ENCODE measurements around the gene C19orf33.

Gene C19orf33

DNA sequence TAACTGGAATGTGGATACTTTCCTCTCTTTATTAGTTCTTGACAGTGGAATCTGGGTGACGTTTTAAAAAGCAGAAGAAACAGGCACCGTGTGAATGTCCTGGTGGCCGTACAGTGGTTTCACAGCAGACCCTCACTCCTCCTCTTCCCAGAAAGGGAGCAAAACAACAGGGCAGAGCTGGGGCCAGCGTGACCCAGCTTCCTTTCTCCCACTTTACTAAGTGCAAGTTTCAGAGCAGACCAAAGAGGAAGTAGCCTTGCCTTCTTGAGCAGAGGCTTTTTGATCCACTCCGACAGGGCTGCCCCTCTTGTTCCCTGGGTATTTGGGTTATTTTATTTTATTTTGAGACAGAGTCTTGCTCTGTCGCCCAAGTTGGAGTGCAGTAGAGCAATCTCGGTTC is 19.6 kb upstream of the C19orf33 start:
- no peak overlapping the region for H3K23ac ChIP-seq (ENCODE audit: low read length)
- no peaks in the 10 kb centered on the region for H3K27me3 ChIP-seq (ENCODE audit: insufficient read depth, low read length, poor library complexity)
- no peak overlapping the region for H3K4me3 ChIP-seq (ENCODE audit: low read length)
- H3K27ac ChIP-seq (ENCODE audit: low read depth, low read length) = no peak overlapping the region
- no peak overlapping the region for H4K8ac ChIP-seq (ENCODE audit: low read depth, low read length)
- H4K5ac ChIP-seq (ENCODE audit: low read length) = no peak overlapping the region
- peaks cover 22% of the 10 kb centered on the region for H3K79me2 ChIP-seq (ENCODE audit: control insufficient read depth, insufficient read depth, low read length)
- H3K18ac ChIP-seq (ENCODE audit: low read length) = no peak overlapping the region
- no peak overlapping the region for H3K56ac ChIP-seq (ENCODE audit: low read length)
- H2BK15ac ChIP-seq (replicated peaks; ENCODE audit: low read depth) = no peak overlapping the region
- H2BK5ac ChIP-seq (ENCODE audit: low read length) = no peak overlapping the region
- no peak overlapping the region for H3K4me2 ChIP-seq (ENCODE audit: low read length)
- WGBS (ENCODE audit: extremely low coverage, insufficient coverage, low lambda C conversion rate) = no CpG with 5 or more reads among the region's 7 CpGs
- H3K79me1 ChIP-seq (ENCODE audit: low read length) = peaks cover 21% of the 10 kb centered on the region
- no peak overlapping the region for H2AK5ac ChIP-seq (ENCODE audit: low read length)
- H3K9ac ChIP-seq (ENCODE audit: low read length) = no peak overlapping the region
- no peak for DNase-seq
- H3K36me3 ChIP-seq (ENCODE audit: control insufficient read depth, insufficient read depth, low read length) = peaks cover 10% of the 10 kb centered on the region
- H2BK120ac ChIP-seq (ENCODE audit: low read depth, low read length) = no peak overlapping the region
- H3K4me1 ChIP-seq (ENCODE audit: control insufficient read depth, low read depth, low read length) = no peaks in the 10 kb centered on the region
- H3K4ac ChIP-seq (ENCODE audit: low read depth, low read length) = no peak overlapping the region

DNA sequence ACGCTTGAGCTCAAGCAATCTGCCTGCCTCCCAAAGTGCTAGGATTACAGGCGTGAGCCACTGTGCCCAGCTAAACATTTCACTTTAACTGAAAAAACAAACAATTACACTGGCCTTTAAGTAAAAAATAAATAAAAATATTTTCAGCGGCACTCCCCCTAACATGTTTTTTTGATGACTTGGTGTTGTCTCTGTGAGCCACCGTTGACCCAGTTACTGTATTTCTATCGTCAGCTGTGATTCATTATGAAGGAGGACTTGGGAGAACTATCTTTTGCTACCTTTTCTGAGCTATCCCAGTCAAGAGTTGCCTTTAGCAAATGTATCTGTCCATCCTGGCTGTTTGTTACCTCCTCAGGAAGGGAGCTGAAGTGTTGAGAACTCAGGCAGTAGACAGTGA is 18.5 kb upstream of the C19orf33 start:
- Histone ChIP-seq H3K56ac (ENCODE audit: low read length) (no peak overlapping the region), H3K18ac (ENCODE audit: low read length) (no peak overlapping the region), H4K8ac (ENCODE audit: low read depth, low read length) (no peak overlapping the region), H4K5ac (ENCODE audit: low read length) (no peak overlapping the region), H3K79me1 (ENCODE audit: low read length) (peaks cover 17% of the 10 kb centered on the region), H3K36me3 (ENCODE audit: control insufficient read depth, insufficient read depth, low read length) (peaks cover 8% of the 10 kb centered on the region), H2BK5ac (ENCODE audit: low read length) (no peak overlapping the region), H2AK5ac (ENCODE audit: low read length) (no peak overlapping the region), H3K4me2 (ENCODE audit: low read length) (no peak overlapping the region), H3K23ac (ENCODE audit: low read length) (no peak overlapping the region), H3K27me3 (ENCODE audit: insufficient read depth, low read length, poor library complexity) (no peaks in the 10 kb centered on the region), H3K4me1 (ENCODE audit: control insufficient read depth, low read depth, low read length) (no peaks in the 10 kb centered on the region), H3K4me3 (ENCODE audit: low read length) (no peak overlapping the region), H2BK15ac (replicated peaks; ENCODE audit: low read depth) (no peak overlapping the region), H3K27ac (ENCODE audit: low read depth, low read length) (no peak overlapping the region), H2BK120ac (ENCODE audit: low read depth, low read length) (no peak overlapping the region), H3K4ac (ENCODE audit: low read depth, low read length) (no peak overlapping the region), H3K79me2 (ENCODE audit: control insufficient read depth, insufficient read depth, low read length) (peaks cover 15% of the 10 kb centered on the region), H3K9ac (ENCODE audit: low read length) (no peak overlapping the region)
- WGBS (ENCODE audit: extremely low coverage, insufficient coverage, low lambda C conversion rate) = no CpG with 5 or more reads among the region's 5 CpGs
- DNase-seq = no peak

DNA sequence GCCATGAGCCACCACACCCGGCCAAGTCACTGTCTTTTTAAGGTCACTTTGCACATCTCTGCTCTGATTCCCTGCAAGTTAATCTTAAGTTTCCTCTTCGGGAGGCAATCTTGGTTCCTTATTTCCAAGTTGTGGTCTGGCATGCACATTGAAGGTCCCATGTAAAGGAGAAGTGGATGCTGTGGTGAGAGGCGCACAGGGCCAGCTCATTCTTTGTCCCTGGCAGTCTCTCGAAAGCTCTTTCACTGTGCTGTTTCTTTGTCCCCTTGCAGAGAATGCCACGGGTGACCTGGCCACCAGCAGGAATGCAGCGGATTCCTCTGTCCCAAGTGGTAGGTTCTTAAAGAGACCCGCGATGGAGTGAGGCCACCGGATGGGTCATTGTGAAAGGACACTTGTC is 16.4 kb upstream of the C19orf33 start:
- no peak overlapping the region for H3K4me2 ChIP-seq (ENCODE audit: low read length)
- H3K4me1 ChIP-seq (ENCODE audit: control insufficient read depth, low read depth, low read length) = no peaks in the 10 kb centered on the region
- H3K4ac ChIP-seq (ENCODE audit: low read depth, low read length) = no peak overlapping the region
- H3K27ac ChIP-seq (ENCODE audit: low read depth, low read length) = no peak overlapping the region
- H4K5ac ChIP-seq (ENCODE audit: low read length) = no peak overlapping the region
- peaks cover 12% of the 10 kb centered on the region for H3K36me3 ChIP-seq (ENCODE audit: control insufficient read depth, insufficient read depth, low read length)
- no peak overlapping the region for H3K18ac ChIP-seq (ENCODE audit: low read length)
- H3K79me1 ChIP-seq (ENCODE audit: low read length) = peaks cover 8% of the 10 kb centered on the region
- H2BK15ac ChIP-seq (replicated peaks; ENCODE audit: low read depth) = no peak overlapping the region
- no peak overlapping the region for H3K23ac ChIP-seq (ENCODE audit: low read length)
- H3K4me3 ChIP-seq (ENCODE audit: low read length) = no peak overlapping the region
- H2BK5ac ChIP-seq (ENCODE audit: low read length) = no peak overlapping the region
- H4K8ac ChIP-seq (ENCODE audit: low read depth, low read length) = no peak overlapping the region
- peaks cover 2% of the 10 kb centered on the region for H3K79me2 ChIP-seq (ENCODE audit: control insufficient read depth, insufficient read depth, low read length)
- no peak for DNase-seq
- H3K27me3 ChIP-seq (ENCODE audit: insufficient read depth, low read length, poor library complexity) = no peaks in the 10 kb centered on the region
- no peak overlapping the region for H2AK5ac ChIP-seq (ENCODE audit: low read length)
- H2BK120ac ChIP-seq (ENCODE audit: low read depth, low read length) = no peak overlapping the region
- no peak overlapping the region for H3K9ac ChIP-seq (ENCODE audit: low read length)
- no CpG with 5 or more reads among the region's 9 CpGs for WGBS (ENCODE audit: extremely low coverage, insufficient coverage, low lambda C conversion rate)
- no peak overlapping the region for H3K56ac ChIP-seq (ENCODE audit: low read length)

DNA sequence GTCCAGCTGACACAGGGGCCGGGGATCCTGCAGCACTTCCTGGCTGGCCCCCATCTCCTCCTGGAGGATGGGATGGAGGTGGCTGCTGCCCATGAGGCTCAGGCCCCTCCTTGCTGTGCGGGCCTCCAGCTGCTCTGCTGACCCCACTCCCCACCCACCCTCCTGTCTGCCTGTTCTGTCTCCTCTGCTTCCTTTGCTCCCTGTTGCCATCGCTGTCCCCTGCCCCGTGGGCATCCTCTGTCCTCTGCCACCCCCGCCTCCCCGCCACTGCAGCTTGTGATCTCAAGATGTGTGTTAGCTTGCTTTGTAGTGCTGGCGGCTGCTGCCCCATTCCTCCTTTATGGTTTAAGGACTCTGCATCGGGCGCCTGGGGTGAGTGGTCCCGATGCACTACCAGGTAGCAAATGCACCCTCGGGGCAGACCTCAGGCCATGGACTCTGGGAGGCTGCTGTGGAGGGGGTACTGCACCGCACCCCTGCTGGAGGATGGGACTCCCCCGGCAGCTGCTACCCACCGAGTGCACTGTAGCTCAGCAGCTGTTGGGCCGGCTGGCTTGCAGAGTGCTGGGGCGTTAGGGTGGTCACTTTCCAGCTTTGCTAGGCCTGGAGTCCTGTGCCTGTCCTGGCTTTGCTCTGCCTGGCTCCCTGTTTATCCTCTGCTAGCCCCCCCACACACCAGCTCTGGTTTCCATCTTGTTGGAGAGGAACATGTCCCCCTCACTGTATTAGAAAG is 15.8 kb upstream of the C19orf33 start:
- Histone ChIP-seq H3K4me2 (ENCODE audit: low read length) (no peak overlapping the region), H3K36me3 (ENCODE audit: control insufficient read depth, insufficient read depth, low read length) (peaks cover 12% of the 10 kb centered on the region), H3K79me1 (ENCODE audit: low read length) (peaks cover 5% of the 10 kb centered on the region), H3K9ac (ENCODE audit: low read length) (no peak overlapping the region), H3K18ac (ENCODE audit: low read length) (no peak overlapping the region), H2BK5ac (ENCODE audit: low read length) (no peak overlapping the region), H4K5ac (ENCODE audit: low read length) (no peak overlapping the region), H3K56ac (ENCODE audit: low read length) (no peak overlapping the region), H2BK15ac (replicated peaks; ENCODE audit: low read depth) (no peak overlapping the region), H4K8ac (ENCODE audit: low read depth, low read length) (no peak overlapping the region), H3K79me2 (ENCODE audit: control insufficient read depth, insufficient read depth, low read length) (no peaks in the 10 kb centered on the region), H3K4me3 (ENCODE audit: low read length) (no peak overlapping the region), H3K4me1 (ENCODE audit: control insufficient read depth, low read depth, low read length) (no peaks in the 10 kb centered on the region), H3K27me3 (ENCODE audit: insufficient read depth, low read length, poor library complexity) (no peaks in the 10 kb centered on the region), H3K23ac (ENCODE audit: low read length) (no peak overlapping the region), H2BK120ac (ENCODE audit: low read depth, low read length) (no peak overlapping the region), H3K4ac (ENCODE audit: low read depth, low read length) (no peak overlapping the region), H3K27ac (ENCODE audit: low read depth, low read length) (no peak overlapping the region), H2AK5ac (ENCODE audit: low read length) (no peak overlapping the region)
- DNase-seq = no peak
- no CpG with 5 or more reads among the region's 16 CpGs for WGBS (ENCODE audit: extremely low coverage, insufficient coverage, low lambda C conversion rate)

DNA sequence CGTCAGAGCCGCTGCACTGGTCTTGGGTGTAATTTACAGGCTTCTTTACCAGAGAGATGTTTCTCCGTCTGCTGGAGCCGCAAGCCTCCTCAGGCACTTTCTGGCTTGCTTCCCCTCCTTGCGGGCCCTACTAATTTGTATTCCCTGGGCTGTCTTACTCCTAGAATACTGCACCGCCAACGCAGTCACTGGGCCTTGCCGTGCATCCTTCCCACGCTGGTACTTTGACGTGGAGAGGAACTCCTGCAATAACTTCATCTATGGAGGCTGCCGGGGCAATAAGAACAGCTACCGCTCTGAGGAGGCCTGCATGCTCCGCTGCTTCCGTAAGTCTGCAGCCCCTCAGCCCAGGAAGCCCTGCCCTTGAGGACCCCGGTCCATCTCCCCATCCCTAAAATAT is 14.1 kb upstream of the C19orf33 start:
- Histone ChIP-seq H3K56ac (ENCODE audit: low read length) (no peak overlapping the region), H3K4me3 (ENCODE audit: low read length) (no peak overlapping the region), H3K79me2 (ENCODE audit: control insufficient read depth, insufficient read depth, low read length) (no peaks in the 10 kb centered on the region), H3K27me3 (ENCODE audit: insufficient read depth, low read length, poor library complexity) (no peaks in the 10 kb centered on the region), H4K5ac (ENCODE audit: low read length) (no peak overlapping the region), H3K4ac (ENCODE audit: low read depth, low read length) (no peak overlapping the region), H3K23ac (ENCODE audit: low read length) (no peak overlapping the region), H2BK120ac (ENCODE audit: low read depth, low read length) (no peak overlapping the region), H3K36me3 (ENCODE audit: control insufficient read depth, insufficient read depth, low read length) (peaks cover 12% of the 10 kb centered on the region), H2BK5ac (ENCODE audit: low read length) (no peak overlapping the region), H3K9ac (ENCODE audit: low read length) (no peak overlapping the region), H2AK5ac (ENCODE audit: low read length) (no peak overlapping the region), H3K79me1 (ENCODE audit: low read length) (peaks cover 3% of the 10 kb centered on the region), H3K4me2 (ENCODE audit: low read length) (no peak overlapping the region), H3K18ac (ENCODE audit: low read length) (no peak overlapping the region), H2BK15ac (replicated peaks; ENCODE audit: low read depth) (no peak overlapping the region), H3K27ac (ENCODE audit: low read depth, low read length) (no peak overlapping the region), H3K4me1 (ENCODE audit: control insufficient read depth, low read depth, low read length) (no peaks in the 10 kb centered on the region), H4K8ac (ENCODE audit: low read depth, low read length) (no peak overlapping the region)
- WGBS (ENCODE audit: extremely low coverage, insufficient coverage, low lambda C conversion rate) = no CpG with 5 or more reads among the region's 15 CpGs
- no peak for DNase-seq

DNA sequence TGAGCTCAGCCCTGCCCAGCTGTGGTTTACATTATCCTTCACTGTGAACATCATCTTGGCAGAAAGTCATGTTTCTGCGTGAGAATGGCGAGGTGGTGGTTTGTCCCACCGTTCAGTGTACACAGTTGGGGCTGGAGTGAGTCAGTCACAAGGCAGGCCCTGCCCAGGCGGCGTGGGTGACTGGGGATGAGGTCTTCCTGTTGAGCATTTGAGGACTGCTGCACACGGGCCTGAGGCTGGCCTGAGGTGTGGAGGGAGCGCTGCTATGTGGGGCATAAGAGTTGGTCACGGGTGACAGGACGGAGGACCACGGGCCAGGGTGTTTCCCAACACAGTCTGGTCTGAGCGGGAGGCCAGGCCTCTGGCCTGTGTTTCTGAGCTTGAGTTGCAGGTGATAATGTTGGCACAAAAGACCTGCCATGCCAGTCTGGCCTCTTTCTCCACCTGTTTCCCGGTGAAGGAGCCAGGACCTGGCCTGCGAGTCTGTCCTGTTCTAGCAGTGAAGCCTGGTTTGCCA is 13.4 kb upstream of the C19orf33 start:
- H4K5ac ChIP-seq (ENCODE audit: low read length) = no peak overlapping the region
- H3K56ac ChIP-seq (ENCODE audit: low read length) = no peak overlapping the region

More for the DNA sequence above, 13.4 kb upstream of the C19orf33 start:
- Histone ChIP-seq H3K27me3 (ENCODE audit: insufficient read depth, low read length, poor library complexity) (no peaks in the 10 kb centered on the region), H3K4me2 (ENCODE audit: low read length) (no peak overlapping the region), H3K27ac (ENCODE audit: low read depth, low read length) (no peak overlapping the region), H3K23ac (ENCODE audit: low read length) (no peak overlapping the region), H3K4me1 (ENCODE audit: control insufficient read depth, low read depth, low read length) (no peaks in the 10 kb centered on the region), H3K79me1 (ENCODE audit: low read length) (peaks cover 2% of the 10 kb centered on the region), H2BK5ac (ENCODE audit: low read length) (no peak overlapping the region), H3K36me3 (ENCODE audit: control insufficient read depth, insufficient read depth, low read length) (peaks cover 10% of the 10 kb centered on the region), H4K8ac (ENCODE audit: low read depth, low read length) (no peak overlapping the region), H3K4me3 (ENCODE audit: low read length) (no peak overlapping the region), H2BK120ac (ENCODE audit: low read depth, low read length) (no peak overlapping the region), H2BK15ac (replicated peaks; ENCODE audit: low read depth) (no peak overlapping the region), H3K79me2 (ENCODE audit: control insufficient read depth, insufficient read depth, low read length) (no peaks in the 10 kb centered on the region), H2AK5ac (ENCODE audit: low read length) (no peak overlapping the region), H3K18ac (ENCODE audit: low read length) (no peak overlapping the region), H3K9ac (ENCODE audit: low read length) (no peak overlapping the region), H3K4ac (ENCODE audit: low read depth, low read length) (no peak overlapping the region)
- DNase-seq = no peak
- no CpG with 5 or more reads among the region's 13 CpGs for whole genome bisulfite sequencing (ENCODE audit: extremely low coverage, insufficient coverage, low lambda C conversion rate)
